HL-60/S4 treated with phorbol 12-myristate 13-acetate at 8.2 ng/mL for 4 days and 3 days (cell line): Measurements from ENCODE around the gene FBXO40.

Experiments used
- in situ Hi-C: fragments of 300-500 bp; cut with MboI; formaldehyde crosslinking; loops from 2 replicates; pipeline ENCODE4 v1.15.0; 2022; ENCODE audit warnings: low sequenced_read_pairs

FBXO40 gene

DNA sequence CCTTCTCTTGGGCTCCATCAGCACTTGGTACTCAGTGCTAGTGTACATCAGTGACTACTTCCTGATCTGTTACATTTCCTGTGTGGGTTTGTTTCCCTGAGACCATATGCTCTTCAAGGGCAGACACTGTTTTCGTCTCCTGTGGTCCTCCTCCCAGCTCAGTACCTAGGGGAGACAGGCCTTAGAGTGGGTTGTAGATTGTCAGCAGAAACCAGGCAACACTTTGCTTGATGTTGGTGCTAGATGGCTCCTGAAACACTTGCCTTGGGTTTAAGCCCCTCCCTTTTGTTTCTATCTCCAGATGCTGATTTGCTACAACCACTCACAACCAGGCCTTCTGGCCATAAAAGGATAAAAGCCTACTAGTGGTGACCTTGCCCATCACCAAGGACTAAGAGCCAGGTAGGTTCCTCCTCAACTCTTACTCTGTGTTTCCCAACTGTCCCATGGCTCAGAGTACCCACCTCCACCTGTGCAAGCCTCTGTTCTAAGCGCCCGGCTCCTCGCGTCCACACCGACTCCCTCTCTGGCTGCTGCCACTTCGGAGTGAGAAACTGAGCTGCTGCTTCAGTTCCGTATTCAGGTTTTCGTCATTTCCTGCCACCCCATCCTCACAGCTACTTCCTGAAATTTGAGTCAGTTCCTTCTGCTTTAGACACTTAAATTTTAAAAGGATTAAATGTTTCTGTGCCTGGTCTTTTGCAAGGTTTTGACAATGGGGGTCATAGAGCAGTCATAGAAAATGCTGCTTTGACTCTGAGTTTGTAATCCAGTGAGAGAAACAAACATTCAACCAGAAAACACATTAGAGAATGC is 67.4 kb downstream of the FBXO40 start, which contains the start of gene HCLS1:
Gene HCLS1 (minus strand): TSS at position 548 of the 816 bp plus-strand sequence. CDS start 2,556 bp downstream, outside the sequence.
- in situ Hi-C loops: no loop called here

- in situ Hi-C loops: no loop called here
Observed at GRCh38 chr3:121661376-121661775, 68.2 kb downstream of the FBXO40 start.

- in situ Hi-C loops: no loop called here
Observed at GRCh38 chr3:121662742-121663141, 69.6 kb downstream of the FBXO40 start.

DNA sequence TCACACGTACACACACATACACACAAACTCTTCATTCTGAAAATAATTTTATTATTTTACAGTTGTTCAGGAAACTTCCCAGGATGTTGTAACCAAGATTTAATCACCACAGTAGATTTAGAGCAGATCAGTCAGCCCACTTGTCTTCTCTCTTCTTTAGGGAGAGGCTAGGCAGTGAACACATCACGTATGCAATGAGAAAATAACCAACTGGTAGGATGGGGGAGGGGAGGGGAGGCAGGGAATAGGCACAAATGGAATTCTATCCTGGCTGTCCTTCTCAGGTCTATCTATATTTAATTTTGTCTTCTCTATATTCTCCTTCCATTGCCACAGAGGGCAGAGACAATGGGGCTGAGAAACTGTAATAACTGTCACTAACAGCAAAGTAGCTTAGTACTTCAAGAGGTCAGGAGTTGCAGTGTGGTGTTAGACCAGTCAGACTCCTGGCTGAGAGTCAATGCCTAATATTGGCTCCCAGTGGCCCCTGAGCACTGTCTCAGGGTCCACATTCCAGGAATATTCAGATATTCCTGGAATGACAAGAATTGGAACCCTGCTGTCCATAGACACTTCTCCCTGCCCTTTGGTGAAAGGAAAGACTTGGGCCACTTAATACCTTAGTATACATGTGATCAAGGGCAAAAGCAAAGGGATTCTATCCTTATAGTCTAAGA is 70.1 kb downstream of the FBXO40 start:
- in situ Hi-C loops: no loop called here

DNA sequence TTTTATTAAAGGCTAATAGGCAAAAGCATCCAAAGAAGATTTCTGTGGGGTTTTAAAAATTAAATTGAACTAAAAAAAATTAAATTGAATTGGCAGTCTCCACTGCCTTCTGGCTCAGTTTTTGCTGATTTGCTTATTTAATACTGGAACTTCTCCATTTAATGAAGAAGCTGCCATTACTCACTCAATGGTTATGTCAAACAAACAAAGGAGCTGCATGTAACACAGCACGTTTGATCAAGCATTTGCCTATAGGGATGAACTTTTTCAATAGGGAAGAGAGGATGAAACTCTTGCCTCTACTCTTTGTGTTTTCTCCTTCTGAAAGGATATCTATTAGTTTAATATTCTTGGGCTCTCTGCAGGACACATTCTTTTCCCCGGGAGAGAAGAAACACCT is 72.3 kb downstream of the FBXO40 start:
- in situ Hi-C loops: no loop called here

- in situ Hi-C loops: no loop called here
Observed at GRCh38 chr3:121667333-121667732, 74.2 kb downstream of the FBXO40 start.

- in situ Hi-C loops: no loop called here
Observed at GRCh38 chr3:121670676-121671075, 77.5 kb downstream of the FBXO40 start.

GRCh38 chr3:121677141-121677540 is 84.0 kb downstream of the FBXO40 start:
- in situ Hi-C loops: no loop called here
